ENCODE measurements around the gene TSPAN5. TPM values are rescaled to one million over a fixed set of nuclear protein-coding genes. Genes with fewer than 3 reads are reported as not detected.

TSPAN5 gene
- total RNA-seq, 4 donors from 2014 or later = 14.5 to 33.4 (median 17.0) TPM

- no peak for TF ChIP-seq POLR2A (IDR thresholded peaks at IDR 0.05)
- TF ChIP-seq POLR2AphosphoS5 (IDR thresholded peaks at IDR 0.05) = no peak
- TF ChIP-seq CTCF (IDR thresholded peaks at IDR 0.05) = no peak
- no peak for TF ChIP-seq EP300 (IDR thresholded peaks at IDR 0.05)
- H3K4me3 ChIP-seq = no peak overlapping the region
- 81% methylated on average over 2 of the region's 2 CpGs for WGBS
- DNase-seq (ENCODE audit: low spot score in 2 of 2) = no peak
- no peaks in the 10 kb centered on the region for H3K9me3 ChIP-seq
- no peak overlapping the region for H3K27ac ChIP-seq
- no peaks in the 10 kb centered on the region for H3K4me1 ChIP-seq
- no peaks in the 10 kb centered on the region for H3K36me3 ChIP-seq
- no peaks in the 10 kb centered on the region for H3K27me3 ChIP-seq
Observed at GRCh38 chr4:98643755-98644154, 14.7 kb downstream of the TSPAN5 start.

GRCh38 chr4:98642991-98643426, 15.4 kb downstream of the TSPAN5 start:
- Histone ChIP-seq H3K27me3 (no peaks in the 10 kb centered on the region), H3K36me3 (no peaks in the 10 kb centered on the region), H3K9me3 (no peaks in the 10 kb centered on the region), H3K27ac (no peak overlapping the region), H3K4me3 (no peak overlapping the region), H3K4me1 (no peaks in the 10 kb centered on the region)
- 52% methylated on average over 4 of the region's 4 CpGs for WGBS
- no peak for TF ChIP-seq POLR2AphosphoS5 (IDR thresholded peaks at IDR 0.05)
- TF ChIP-seq EP300 (IDR thresholded peaks at IDR 0.05) = no peak
- TF ChIP-seq CTCF (IDR thresholded peaks at IDR 0.05) = no peak
- TF ChIP-seq POLR2A (IDR thresholded peaks at IDR 0.05) = no peak
- no peak for DNase-seq (ENCODE audit: low spot score in 2 of 2)

GRCh38 chr4:98641906-98642668, 16.3 kb downstream of the TSPAN5 start:
- no peak overlapping the region for H3K27ac ChIP-seq
- no peaks in the 10 kb centered on the region for H3K4me1 ChIP-seq
- 95% methylated on average over 3 of the region's 3 CpGs for WGBS
- H3K36me3 ChIP-seq = no peaks in the 10 kb centered on the region
- no peaks in the 10 kb centered on the region for H3K9me3 ChIP-seq
- H3K4me3 ChIP-seq = no peak overlapping the region
- TF ChIP-seq POLR2A (IDR thresholded peaks at IDR 0.05) (no peak), CTCF (IDR thresholded peaks at IDR 0.05) (no peak), POLR2AphosphoS5 (IDR thresholded peaks at IDR 0.05) (no peak), EP300 (IDR thresholded peaks at IDR 0.05) (no peak)
- DNase-seq (ENCODE audit: low spot score in 2 of 2) = no peak
- no peaks in the 10 kb centered on the region for H3K27me3 ChIP-seq

- H3K27ac ChIP-seq = no peak overlapping the region
- WGBS = 91% methylated on average over 5 of the region's 5 CpGs
- no peak overlapping the region for H3K4me3 ChIP-seq
- no peaks in the 10 kb centered on the region for H3K4me1 ChIP-seq
- H3K9me3 ChIP-seq = no peaks in the 10 kb centered on the region
- no peak for DNase-seq (ENCODE audit: low spot score in 2 of 2)
- no peaks in the 10 kb centered on the region for H3K36me3 ChIP-seq
- H3K27me3 ChIP-seq = no peaks in the 10 kb centered on the region
- no peak for TF ChIP-seq POLR2AphosphoS5 (IDR thresholded peaks at IDR 0.05)
- TF ChIP-seq POLR2A (IDR thresholded peaks at IDR 0.05) = no peak
- no peak for TF ChIP-seq CTCF (IDR thresholded peaks at IDR 0.05)
- no peak for TF ChIP-seq EP300 (IDR thresholded peaks at IDR 0.05)
Observed at GRCh38 chr4:98641376-98641775, 17.0 kb downstream of the TSPAN5 start.

- no peak for TF ChIP-seq EP300 (IDR thresholded peaks at IDR 0.05)
- no peak for TF ChIP-seq POLR2AphosphoS5 (IDR thresholded peaks at IDR 0.05)
- TF ChIP-seq POLR2A (IDR thresholded peaks at IDR 0.05) = no peak
- TF ChIP-seq CTCF (IDR thresholded peaks at IDR 0.05) = no peak
- 68% methylated on average over 2 of the region's 2 CpGs for WGBS
Observed at GRCh38 chr4:98639523-98639922, 18.9 kb downstream of the TSPAN5 start.

More at GRCh38 chr4:98639523-98639922, 18.9 kb downstream of the TSPAN5 start:
- H3K4me3 ChIP-seq = no peak overlapping the region
- no peak overlapping the region for H3K27ac ChIP-seq
- no peak for DNase-seq (ENCODE audit: low spot score in 2 of 2)
- no peaks in the 10 kb centered on the region for H3K36me3 ChIP-seq
- H3K4me1 ChIP-seq = no peaks in the 10 kb centered on the region
- H3K27me3 ChIP-seq = no peaks in the 10 kb centered on the region
- no peaks in the 10 kb centered on the region for H3K9me3 ChIP-seq

Measured in suprapubic skin (tissue), 4 donors.